ENCODE measurements around the gene IRF4. TPM values are rescaled to one million over a fixed set of nuclear protein-coding genes. Genes with fewer than 3 reads are reported as not detected.

The IRF4 gene
- total RNA-seq, 1 donor from 2014 or later = under 0.01 TPM

GRCh38 chr6:353642-354614, 37.6 kb upstream of the IRF4 start:
- no peak for DNase-seq (ENCODE audit: low read depth in 2 of 2)

GRCh38 chr6:354631-355280, 36.8 kb upstream of the IRF4 start:
- DNase-seq (ENCODE audit: low read depth in 2 of 2) = no peak

DNA sequence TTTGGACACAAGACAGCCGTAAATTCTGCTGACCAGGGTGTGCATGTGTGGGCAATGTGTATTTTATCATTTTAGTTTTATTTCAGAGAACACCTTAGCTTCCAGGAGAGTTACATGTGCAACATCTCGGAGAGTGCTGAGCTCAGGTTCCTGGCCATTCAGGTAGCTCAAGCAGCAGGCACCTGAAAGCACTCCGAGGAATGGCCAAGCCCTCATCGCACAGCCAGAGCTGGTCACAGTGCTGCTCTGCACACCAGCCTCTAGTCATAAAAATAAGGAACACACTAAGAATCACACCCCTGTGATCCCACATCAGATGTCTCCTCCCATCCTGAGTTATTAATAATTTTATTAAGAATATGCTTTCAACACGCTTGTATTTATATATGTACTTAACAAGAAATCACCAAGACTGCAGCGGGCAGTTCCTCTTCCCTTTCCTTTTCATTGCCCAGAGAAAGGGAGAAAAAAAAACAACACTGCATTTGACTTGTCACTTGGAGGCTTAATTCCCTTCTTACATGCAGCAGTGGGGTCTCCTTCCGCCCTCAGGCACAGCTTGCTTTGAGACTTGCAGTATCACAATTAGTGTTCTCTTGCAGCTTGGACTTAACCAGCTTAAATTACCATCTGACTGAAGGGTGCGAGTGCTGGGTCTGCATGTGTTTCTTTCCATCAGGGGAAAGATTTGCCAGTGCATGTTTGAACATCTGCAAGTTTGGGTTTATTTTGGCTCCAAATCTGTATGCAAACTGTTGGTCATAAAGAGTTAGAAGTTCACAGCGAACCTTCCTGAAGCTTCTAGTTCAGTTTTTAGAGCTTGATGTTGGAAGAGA, 36.0 kb upstream of the IRF4 start:
- no peak for DNase-seq (ENCODE audit: low read depth in 2 of 2)

- DNase-seq (ENCODE audit: low read depth in 2 of 2) = no peak
Measured at GRCh38 chr6:356828-357251, 34.7 kb upstream of the IRF4 start.

- no peak for DNase-seq (ENCODE audit: low read depth in 2 of 2)
Measured at GRCh38 chr6:357261-357790, 34.2 kb upstream of the IRF4 start.

- DNase-seq (ENCODE audit: low read depth in 2 of 2) = no peak
Measured at GRCh38 chr6:357791-358341, 33.7 kb upstream of the IRF4 start.

DNA sequence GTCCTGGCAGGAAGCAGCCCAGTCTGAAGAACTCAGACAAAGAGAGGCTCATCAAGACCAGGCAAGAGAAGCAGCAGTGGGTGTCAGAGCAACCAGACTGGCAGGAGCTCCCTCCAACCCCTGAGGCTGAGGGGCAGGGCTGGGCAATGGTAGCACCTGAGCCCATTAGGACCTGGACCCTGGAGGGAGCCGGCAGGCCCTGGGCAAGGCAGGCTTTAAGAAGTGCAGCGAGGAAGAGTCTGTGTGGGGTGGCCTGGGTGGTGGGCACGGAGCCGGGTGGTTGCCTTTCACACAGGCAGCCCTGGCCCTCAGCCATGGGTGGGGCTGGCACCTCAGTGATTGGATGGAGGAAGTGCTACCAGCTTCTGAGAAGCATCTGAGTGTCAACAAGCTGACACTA, 33.1 kb upstream of the IRF4 start:
- no peak for DNase-seq (ENCODE audit: low read depth in 2 of 2)

GRCh38 chr6:358847-359246, 32.7 kb upstream of the IRF4 start:
- DNase-seq (ENCODE audit: low read depth in 2 of 2) = no peak

DNA sequence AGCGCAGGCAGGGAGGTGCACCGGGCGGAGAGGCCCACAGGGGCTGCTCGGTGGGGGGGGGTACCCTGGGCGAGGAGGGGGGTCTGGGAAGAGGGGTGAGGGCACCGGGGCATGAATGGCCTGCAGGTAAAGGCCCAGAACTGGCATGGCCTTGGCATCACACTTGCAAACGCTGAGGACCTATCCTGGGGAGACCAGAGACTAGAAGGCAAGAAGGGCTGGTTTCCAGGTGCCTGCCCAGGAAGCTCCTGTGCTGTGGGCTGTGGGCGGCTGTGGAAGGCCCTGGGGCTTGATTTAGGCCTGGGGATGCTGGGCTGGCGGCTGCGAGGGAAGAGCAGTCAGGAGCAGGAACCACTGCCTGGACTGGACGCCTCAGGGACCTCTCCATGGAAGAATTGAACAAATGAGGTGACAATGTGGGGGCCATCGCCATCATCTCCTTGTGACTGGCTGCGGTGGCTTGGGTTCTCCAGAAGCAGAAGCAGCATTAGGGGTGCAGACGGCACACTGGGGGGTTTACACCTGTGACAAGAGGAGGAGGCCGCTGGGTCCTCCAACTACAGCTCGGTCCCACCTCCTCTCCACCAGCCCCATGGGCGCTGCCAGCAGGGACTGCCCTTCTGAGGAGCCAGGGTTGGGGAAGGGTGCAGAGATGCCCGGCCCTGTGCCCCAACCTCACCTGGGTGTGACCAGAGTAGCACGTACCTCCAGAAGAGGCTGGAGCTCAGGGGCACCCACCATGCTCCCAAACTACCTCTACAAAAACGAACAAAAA, 32.1 kb upstream of the IRF4 start:
- DNase-seq (ENCODE audit: low read depth in 2 of 2) = no peak

- DNase-seq (ENCODE audit: low read depth in 2 of 2) = no peak
Measured at GRCh38 chr6:360349-360748, 31.2 kb upstream of the IRF4 start.

DNA sequence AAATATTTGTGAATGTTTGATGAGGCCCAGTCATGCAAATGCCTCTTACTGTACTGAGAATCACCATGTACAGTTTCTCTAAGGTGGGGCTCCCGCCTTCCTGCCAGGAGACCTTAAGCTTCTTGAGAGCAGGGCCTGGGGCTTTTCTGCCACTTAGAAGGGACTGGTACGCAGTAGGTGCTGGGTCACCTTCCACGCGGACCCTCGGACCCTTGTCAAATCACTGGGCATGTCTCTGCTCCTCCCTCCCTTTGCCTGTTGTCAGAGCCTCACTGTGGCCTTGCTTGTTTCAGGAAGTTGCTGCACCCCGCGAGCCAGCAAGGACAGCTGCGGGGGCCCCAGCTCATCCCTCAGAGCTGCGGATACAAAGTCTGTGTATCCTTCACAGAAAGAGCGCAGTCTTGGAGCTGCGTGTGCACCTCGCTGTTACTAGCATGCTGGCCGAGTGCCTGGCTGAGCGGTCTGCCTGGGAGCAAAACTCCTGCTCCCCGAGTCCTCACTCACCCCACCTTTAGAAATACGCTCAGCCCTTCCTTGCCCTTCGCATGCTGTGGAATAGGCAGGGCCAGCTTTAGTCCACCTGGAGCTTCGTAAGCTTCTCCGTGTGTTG, 30.7 kb upstream of the IRF4 start:
- DNase-seq (ENCODE audit: low read depth in 2 of 2) = no peak

DNA sequence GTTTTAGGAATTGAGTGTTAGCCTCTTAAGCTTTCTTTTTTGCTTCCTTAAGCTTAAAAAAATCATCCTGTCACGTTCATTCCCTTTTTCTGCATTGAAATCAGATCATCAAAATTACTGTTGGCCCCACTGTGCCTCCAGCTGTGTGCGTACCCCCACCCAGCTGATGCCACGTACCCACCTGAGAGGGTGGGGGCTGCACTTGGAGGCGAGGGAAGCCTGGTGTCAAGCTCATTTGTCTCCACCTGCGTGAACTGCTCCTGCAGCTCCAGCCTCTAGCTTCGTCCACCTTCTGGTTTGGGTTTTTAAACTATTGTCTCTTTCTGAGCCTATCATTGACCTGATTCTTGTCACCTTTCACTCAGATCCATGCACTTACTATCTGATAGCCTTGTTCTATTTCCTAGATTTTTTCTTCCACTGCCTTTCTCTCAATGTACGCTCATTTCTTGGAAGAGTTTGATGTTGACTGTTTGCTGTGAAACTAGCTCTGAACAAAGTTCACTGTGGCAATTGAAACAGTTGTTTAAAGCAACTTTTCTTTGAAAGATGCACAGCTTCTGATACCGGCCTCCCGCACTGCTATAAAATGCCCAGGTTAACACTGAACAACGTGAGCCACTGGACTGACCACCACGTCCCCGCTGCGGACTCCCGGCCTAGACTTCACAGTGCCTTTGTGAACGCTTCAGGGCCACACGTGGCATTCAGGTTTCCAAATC, 30.0 kb upstream of the IRF4 start:
- DNase-seq (ENCODE audit: low read depth in 2 of 2) = no peak

- DNase-seq (ENCODE audit: low read depth in 2 of 2) = no peak
Measured at GRCh38 chr6:362231-362923, 29.2 kb upstream of the IRF4 start.

DNA sequence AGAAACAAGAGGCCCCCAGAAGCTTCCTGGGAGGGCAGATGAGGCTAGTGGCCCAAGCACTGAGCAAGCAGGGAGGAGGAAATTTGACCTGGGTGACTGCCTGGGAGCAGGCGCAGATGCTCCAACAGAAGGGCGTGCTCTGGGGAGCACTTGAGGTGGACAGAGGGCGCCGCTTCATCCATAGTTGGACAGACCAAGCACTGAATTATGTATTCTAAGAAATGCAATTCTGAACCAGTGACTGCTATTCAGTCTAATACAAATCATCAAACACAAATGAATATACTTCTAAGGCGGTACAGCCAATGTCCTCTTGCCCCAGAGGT, 28.7 kb upstream of the IRF4 start:
- no peak for DNase-seq (ENCODE audit: low read depth in 2 of 2)

- no peak for DNase-seq (ENCODE audit: low read depth in 2 of 2)
Measured at GRCh38 chr6:363291-363690, 28.3 kb upstream of the IRF4 start.

DNA sequence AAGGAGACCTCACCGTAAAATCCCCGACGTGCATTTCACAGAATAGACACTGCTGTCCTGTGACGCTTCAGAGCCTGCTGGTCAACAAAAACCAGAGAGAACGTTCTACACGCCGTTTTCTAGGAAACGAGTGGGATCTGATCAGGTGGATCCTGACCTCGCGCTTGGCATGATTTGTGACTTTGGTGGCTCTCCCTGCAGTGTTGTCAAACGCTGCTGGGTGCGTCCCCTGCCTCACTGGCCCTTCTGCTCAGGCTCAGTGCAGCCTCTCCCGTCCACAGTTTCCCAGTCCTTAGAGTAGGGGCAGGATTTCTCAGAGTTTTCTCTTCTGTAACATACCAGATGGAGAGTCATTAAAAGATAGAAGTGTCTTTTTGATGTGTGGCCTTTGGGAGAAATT, 27.6 kb upstream of the IRF4 start:
- DNase-seq (ENCODE audit: low read depth in 2 of 2) = no peak

GRCh38 chr6:364609-365540, 26.7 kb upstream of the IRF4 start:
- no peak for DNase-seq (ENCODE audit: low read depth in 2 of 2)

GRCh38 chr6:365835-366234, 25.7 kb upstream of the IRF4 start:
- DNase-seq (ENCODE audit: low read depth in 2 of 2) = no peak

Measured in dermis microvascular lymphatic vessel endothelial cell (primary cell).